RPMI7951 (cell line): ENCODE data around the gene PDCD4. TPM values are rescaled to one million over a fixed set of nuclear protein-coding genes. Genes with fewer than 3 reads are reported as not detected.
"Not testable (repeated sequence)": the region's sequence is repeated elsewhere in the genome, so short reads cannot be mapped to it uniquely, and the experiment has no call there.

Experiments
- DNase-seq: peaks from one replicate; pipeline ENCODE4 v3.0.0-alpha.2; 2012; ENCODE audit warnings: low read depth
- total RNA-seq: library from RNA; depleted of rRNA; stranded (reverse); fragments of >200 nt; shearing (Covaris generic); gene quantifications from 2 replicates; pipeline ENCODE4 v1.2.3, GENCODE V29; 2014

The PDCD4 gene
- total RNA-seq, 1 experiment from 2014 or later, result 15.5 TPM

DNA sequence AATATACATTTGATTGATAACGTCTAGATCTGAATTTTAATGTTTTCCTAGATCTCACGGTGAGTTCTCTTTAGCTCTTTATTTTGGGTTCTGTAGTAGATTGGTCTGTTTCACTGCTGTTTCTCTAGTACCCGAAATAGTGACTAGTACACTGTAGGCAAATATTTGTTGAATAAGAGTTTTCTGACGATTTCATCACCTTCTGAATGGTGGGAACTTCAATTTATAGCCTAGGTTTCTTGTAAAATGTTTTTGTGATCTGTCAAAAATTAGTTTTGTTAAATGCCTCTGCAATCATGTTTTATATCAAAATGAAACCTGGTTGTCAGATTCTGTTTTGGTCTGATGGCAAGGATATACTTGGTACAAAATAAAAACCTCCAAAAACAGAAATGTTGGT is 10.2 kb downstream of the PDCD4 start:
- no peak for DNase-seq

DNA sequence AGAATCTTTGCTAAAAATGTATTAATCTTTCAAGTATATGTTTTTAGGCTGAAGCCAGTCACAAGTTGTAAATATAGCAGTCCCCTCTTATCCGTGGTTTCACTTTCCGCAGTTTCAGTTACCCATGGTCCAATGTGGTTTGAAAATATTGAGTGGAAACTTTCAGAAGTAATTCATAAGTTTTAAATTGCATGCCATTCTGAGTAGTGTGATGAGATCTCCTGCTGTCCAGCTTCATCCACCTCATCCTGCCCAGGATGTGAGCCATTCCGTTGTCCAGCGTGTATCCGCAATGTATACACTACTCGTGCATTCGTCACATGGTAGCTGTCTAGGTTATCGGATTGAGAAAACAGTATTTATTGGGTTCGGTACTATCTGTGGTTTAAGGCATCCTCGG is 12.2 kb downstream of the PDCD4 start:
- no peak for DNase-seq

DNA sequence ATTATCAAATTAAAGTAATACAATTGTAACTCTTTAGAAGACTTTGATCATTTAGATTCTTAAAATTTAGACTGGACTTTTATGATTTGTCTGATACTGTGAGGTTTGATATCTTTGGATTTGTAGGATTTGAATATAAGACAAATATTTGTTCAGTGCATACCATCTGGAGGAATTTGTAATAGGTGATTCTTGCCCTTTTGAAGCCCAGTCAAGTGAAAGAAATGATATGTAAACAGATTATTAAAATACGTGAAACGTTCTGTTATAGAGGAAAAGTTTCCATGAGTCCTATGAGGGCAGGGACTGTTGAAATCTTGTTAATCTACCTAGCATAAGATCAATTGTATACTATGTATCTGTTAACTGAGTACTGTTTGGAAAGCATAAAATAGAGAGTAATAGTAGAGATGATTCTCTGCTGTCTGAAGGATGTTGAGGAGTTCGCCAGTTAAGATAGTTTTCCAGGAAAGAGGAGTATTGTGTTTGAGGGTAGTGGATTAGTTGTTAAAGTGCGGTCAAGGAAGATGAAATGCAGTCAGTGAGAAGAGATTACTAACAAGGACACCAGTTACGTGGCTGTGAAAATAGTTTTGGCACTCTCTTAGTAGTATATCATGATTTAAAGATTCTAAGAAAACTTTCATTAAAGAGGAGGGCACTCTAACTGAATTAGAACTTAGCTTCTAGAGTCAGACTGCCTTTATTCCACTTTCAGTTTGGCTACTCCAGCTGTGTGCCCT is 14.4 kb downstream of the PDCD4 start:
- no peak for DNase-seq

- DNase-seq, result no peak
Measured at GRCh38 chr10:110887560-110887959, 15.8 kb downstream of the PDCD4 start.

- DNase-seq, result no peak
Measured at GRCh38 chr10:110892602-110893288, 21.0 kb downstream of the PDCD4 start.

- DNase-seq, result peak; percentile 34
Measured at GRCh38 chr10:110893559-110894179, 21.9 kb downstream of the PDCD4 start.

DNA sequence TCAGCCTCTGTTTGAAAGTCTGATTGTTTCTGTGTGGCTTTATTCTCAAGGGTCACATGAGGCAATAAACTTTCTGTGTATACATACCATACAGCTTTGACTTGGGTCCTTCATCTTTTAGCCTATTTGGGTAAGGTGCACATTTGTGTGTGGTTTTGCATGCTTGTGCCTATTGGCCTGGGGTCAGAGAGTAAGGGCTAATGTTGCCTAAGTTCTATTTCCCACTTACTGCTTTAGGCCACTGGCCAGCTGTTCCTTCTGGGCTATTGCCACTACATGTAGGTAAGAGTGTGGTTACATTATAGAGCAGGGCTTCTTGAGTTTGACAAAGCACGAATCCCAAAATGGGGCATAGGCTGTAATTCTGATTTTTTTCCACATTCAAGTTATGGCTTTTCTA is 25.5 kb downstream of the PDCD4 start:
- DNase-seq, result no peak

DNA sequence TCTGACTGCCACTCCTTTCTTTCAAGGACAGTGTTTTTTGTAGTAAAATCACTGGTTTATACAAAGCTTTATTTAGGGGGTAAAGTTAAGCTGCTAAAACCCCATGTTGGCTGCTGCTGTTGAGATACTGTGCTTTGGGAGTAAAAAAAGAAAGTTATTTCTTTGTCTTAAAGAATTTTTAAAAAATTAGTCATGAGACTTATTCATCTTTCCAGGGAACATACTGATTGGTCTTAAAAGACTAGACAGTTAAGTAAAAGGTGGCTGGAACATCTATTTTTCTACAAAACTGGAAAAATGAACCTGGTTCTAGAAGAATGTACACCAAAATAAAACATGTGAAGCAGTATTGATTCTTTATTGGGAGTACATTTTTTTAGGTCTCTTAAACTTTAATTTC is 26.7 kb downstream of the PDCD4 start:
- DNase-seq, result no peak

DNA sequence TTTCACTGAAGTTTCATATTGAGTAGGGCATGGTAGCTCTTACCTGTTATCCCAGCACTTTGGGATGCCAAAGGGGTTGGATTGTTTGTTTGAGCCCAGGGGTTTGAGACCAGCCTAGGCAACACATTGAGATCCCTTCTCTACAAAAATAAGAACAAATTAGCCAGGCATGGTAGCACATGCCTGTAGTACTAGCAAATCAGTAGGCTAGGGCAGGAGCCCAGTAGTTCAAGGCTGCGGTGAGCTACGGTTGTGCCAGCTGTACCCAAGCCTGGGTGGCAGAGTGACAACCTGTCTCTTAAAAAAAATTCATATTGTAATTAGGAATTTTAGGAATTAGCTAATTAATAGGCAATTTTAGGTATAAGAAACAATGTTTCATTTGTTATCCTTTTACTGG is 29.3 kb downstream of the PDCD4 start:
- no peak for DNase-seq

DNA sequence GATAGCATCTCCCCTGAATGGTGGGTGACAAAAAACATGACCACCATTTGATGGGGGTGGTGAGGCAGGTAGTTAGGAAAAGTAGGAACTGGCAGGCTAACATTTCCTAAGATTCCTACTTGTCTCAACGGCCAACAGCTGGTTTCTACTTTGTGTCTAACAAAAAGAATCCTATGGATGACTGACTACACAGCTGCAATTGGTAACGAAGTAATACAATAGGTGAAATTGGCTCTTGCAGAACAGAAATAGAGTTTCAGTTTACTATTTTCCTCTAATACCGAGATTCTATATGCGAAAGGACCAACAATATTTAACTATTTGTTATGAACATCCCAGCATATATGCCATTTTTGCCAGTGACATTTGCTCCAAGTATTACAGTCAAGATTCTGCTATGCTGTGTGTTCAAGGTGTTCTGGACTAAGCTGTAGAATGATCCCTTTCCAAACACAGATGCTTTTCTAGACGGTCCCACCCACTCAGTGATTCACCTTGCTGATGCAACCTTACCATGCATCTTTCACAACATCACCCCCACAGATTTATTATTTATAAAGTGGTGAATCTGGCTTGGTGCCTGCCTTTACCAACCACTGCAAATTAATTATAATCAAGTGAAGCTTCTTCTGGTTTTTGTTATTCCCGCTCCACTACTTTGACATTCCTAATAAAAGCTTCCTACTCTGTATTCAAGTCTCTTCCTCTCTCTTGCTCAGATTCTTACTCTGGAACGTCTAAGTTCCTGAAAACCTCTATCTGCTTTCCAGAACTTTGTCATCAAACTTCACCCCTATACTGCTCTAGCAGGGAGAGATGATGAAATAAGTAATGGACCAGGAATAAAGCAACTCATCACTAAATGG is 30.5 kb downstream of the PDCD4 start:
- peak; percentile 34 for DNase-seq

GRCh38 chr10:110903280-110904278 is 31.9 kb downstream of the PDCD4 start:
- no peak for DNase-seq

- no peak for DNase-seq
Measured at GRCh38 chr10:110910138-110910537, 38.4 kb downstream of the PDCD4 start.

DNA sequence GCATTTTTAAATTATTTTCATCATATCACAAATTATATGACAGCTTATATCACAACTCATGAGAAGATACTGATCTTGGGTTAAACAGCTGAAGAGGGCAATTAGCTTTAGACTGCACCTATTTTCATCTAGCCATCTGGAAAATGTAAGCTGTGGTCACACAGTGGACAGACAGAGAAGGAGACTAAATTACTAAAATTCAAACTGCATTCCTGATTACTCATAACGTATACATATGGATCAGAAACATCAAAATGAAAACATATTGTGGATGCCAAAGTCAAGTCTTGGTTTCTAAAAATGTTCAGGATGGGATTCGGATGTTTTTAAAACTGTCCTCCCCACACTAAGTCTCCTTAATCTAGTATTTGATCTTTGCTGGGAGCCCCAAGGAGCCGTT is 40.6 kb downstream of the PDCD4 start:
- peak; percentile 47 for DNase-seq

DNA sequence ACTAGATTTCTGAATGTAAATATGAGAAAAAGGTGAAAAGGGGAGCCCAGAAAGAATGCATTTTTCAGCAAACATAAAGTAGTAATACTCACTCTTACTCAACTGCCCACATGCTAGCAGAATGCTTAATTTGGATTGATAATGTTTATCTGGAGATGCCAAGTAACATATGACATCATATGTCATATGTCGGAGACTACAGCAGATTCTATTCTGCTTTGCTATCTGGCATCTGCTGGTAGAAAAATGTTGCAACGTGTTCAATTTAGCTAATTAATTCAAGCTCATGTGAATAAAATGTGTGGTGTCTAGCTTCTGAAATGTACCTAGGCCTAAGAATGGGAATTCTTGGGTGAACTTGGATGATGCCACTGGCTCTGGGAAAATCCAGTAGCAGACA is 42.7 kb downstream of the PDCD4 start:
- DNase-seq, result no peak

GRCh38 chr10:110915035-110915434 is 43.3 kb downstream of the PDCD4 start:
- DNase-seq, result no peak

DNA sequence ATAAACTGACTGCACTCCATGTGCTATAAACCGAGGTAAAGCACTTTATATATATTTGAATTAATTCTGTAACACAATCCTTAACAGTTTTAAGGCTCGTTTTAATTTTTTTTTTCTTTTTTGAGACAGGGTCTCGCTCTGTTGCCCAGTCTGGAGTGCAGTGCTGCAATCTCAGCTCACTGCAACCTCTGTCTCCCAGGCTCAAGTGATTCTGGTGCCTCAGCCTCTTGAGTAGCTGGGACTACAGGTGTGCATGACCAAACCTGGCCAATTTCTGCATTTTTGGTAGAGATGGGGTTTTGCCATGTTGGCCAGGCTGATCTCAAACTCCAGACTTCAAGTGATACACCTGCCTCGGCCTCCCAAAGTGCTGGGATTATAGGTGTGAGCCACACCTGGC is 43.9 kb downstream of the PDCD4 start:
- DNase-seq, result not testable (repeated sequence)

DNA sequence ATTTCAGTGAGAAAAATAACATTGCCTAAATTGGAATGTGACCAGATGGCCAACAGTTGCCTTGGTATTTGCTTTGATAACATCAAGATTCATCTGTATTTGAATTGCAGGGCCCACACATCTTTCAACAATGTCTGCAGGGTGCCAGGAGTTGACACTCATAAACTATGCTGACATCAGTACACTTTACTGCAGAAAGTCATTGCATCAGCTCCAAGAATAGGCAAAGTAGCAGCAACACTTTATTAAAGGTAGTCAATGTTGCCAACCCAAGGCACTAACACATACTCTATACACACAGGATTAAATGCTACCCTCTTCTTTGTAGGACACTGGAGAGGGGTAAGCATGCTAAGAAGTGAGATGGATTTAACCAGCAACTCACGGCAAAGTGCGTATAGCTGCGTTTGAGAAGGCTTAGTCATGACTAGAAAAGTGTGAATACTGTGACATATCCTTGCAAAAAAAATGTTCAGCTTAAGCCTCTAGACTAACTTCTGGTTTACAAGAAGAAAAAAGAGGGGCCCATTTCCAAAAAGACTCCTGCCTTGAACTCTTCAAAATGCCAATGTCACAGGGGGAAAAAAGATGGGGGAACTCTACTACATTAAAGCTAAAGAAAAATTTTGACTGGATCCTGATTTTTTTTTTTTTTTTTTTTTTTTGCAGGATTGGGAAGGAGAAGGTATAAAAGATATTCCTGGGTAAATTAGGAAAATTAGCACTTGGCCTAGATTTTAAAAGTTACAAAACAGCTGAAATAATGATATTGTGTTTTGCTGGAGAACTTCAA is 45.0 kb downstream of the PDCD4 start:
- DNase-seq, result peak; percentile 23

- peak; percentile 93 for DNase-seq
Measured at GRCh38 chr10:110918269-110918642, 46.5 kb downstream of the PDCD4 start.

DNA sequence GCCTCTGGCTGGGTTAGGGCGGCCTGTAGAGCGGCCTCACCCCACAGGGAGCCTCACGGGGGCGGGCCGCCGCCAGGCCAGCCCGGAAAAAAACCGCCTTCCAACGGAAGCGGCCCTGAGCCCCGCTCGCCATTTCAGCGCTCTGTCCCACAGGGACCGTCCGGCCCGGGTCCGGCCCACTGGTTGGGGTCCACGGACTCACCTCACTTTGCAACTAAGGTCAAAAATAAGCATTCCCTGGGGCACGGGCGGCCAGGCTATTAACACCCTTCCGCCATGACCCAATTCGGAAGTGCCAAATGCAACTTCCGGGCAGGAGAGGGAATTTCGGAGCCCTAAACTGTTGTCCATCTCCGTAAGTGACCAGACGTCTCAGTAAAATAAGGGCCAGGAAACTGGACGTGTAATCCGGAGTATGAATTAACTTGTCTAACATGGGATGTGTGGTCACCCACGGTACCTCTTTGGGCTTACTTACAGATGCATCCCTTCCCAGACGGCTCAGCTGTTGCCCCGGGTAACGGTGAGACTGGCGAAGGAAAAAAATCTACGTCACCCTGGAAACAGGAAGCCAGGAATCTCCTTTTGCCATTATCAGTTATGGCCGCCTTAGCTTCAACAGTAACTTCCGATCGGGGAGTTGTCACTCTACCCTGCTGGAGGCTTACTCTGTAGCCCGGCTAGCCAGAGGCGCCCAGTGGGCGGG is 47.1 kb downstream of the PDCD4 start, which contains the start of gene BBIP1:
TSS of gene BBIP1 (minus strand) at position 538 of the 706 bp plus-strand sequence. CDS start 1,023 bp downstream, outside the sequence.
- DNase-seq, result peak; percentile 99
